CD4-positive, alpha-beta memory T cell (primary cell): Measurements from ENCODE around the gene ELOVL6. TPM values are rescaled to one million over a fixed set of nuclear protein-coding genes. Genes with fewer than 3 reads are reported as not detected.
A peak's percentile ranks its signal among the peaks of the same experiment; 100 is the strongest.

Experiments
- CTCF ChIA-PET: fragments of 350-600 bp; sonication (Branson Sonifier 250); formaldehyde crosslinking; loops from one replicate; lab custom pipeline; 2021; ENCODE audit warnings: inconsistent platforms; ENCODE audit not compliant: partially characterized antibody; lab: Charles Lee
- POLR2A ChIA-PET: fragments of 350-600 bp; sonication (Branson Sonifier 250); formaldehyde crosslinking; loops from one replicate; lab custom pipeline; 2021; ENCODE audit not compliant: partially characterized antibody; lab: Charles Lee
- DNase-seq, 5 donors: peaks; one replicate each; pipeline versions ENCODE4 v3.0.0 to v3.0.0-alpha.2; 2020 to 2022; ENCODE audit warnings: mixed read lengths in 1 of 5
- H3K27ac ChIP-seq: one replicate; pipeline ENCODE4 v1.7.0; 2013; ENCODE audit warnings: low read depth, low read length
- H3K27me3 ChIP-seq: 2 replicates; pipeline ENCODE4 v1.7.0; 2013; ENCODE audit warnings: mild to moderate bottlenecking, low read length, moderate library complexity; ENCODE audit not compliant: insufficient read depth
- H3K36me3 ChIP-seq: 2 replicates; pipeline ENCODE4 v1.7.0; 2013; ENCODE audit warnings: mild to moderate bottlenecking, low read length, moderate library complexity; ENCODE audit not compliant: insufficient read depth
- H3K4me1 ChIP-seq: 2 replicates; pipeline ENCODE4 v1.7.0; 2013; ENCODE audit warnings: mild to moderate bottlenecking, low read length, moderate library complexity; ENCODE audit not compliant: insufficient read depth
- H3K4me3 ChIP-seq, 2 donors: one replicate each; pipeline ENCODE4 v1.7.0; 2013; ENCODE audit warnings: low read length in 2 of 2, mild to moderate bottlenecking in 1 of 2
- H3K9me3 ChIP-seq, 2 donors: one replicate each; pipeline ENCODE4 v1.7.0; 2013; ENCODE audit warnings: low read length in 2 of 2, control low read depth in 1 of 2; ENCODE audit not compliant: control insufficient read depth in 1 of 2
- H3K27ac Mint-ChIP-seq, 7 donors: one replicate each; pipeline ENCODE4 v1.8.0; 2020 to 2021; ENCODE audit warnings: mixed read lengths in 7 of 7, mild to moderate bottlenecking in 6 of 7, inconsistent platforms in 3 of 7, moderate library complexity in 3 of 7
- H3K27me3 Mint-ChIP-seq, 2 donors: one replicate each; pipeline ENCODE4 v1.8.0; 2020 to 2021; ENCODE audit warnings: mixed read lengths in 2 of 2
- H3K36me3 Mint-ChIP-seq, 2 donors: one replicate each; pipeline ENCODE4 v1.8.0; 2020 to 2021; ENCODE audit warnings: mixed read lengths in 2 of 2, inconsistent platforms in 1 of 2, mild to moderate bottlenecking in 1 of 2
- H3K4me1 Mint-ChIP-seq, 4 donors: one replicate each; pipeline ENCODE4 v1.8.0; 2020 to 2021; ENCODE audit warnings: mixed read lengths in 4 of 4, mild to moderate bottlenecking in 1 of 4
- H3K4me3 Mint-ChIP-seq, 8 donors: one replicate each; pipeline ENCODE4 v1.8.0; 2020 to 2021; ENCODE audit warnings: mixed read lengths in 8 of 8, mild to moderate bottlenecking in 7 of 8, moderate library complexity in 6 of 8, inconsistent platforms in 3 of 8
- H3K9me3 Mint-ChIP-seq, 8 donors: one replicate each; pipeline ENCODE4 v1.8.0; 2020 to 2021; ENCODE audit warnings: mixed read lengths in 8 of 8, mild to moderate bottlenecking in 5 of 8, inconsistent platforms in 3 of 8, moderate library complexity in 1 of 8
- intact Hi-C: fragments of 100-400 bp; cut with micrococcal nuclease; formaldehyde crosslinking; loops from one replicate; pipeline ENCODE4 v1.15.1; 2023
- polyA plus RNA-seq, 2 donors: library from polyadenylated mRNA; unstranded; fragments of 300-500 nt; fragmentation: Illumina TruSeq; gene quantifications; one replicate each; pipeline ENCODE4 v1.2.3, GENCODE V29; 2021
- total RNA-seq, 2 experiments: library from RNA; stranded (reverse); gene quantifications; one replicate each; pipeline ENCODE4 v1.2.3, GENCODE V29; 2021

The ELOVL6 gene
- total and polyA plus RNA-seq, 4 experiments from 2014 or later: 1.1 to 3.4 (median 2.3) TPM

- intact Hi-C loops: no loop called here
- Mint-ChIP-seq H3K9me3 (no peaks in the 10 kb centered on the region), H3K4me3 (peak overlapping the region in 3 of 8 donors; percentile 8 to 36 (median 31)), H3K36me3 (no peaks in the 10 kb centered on the region), H3K27ac (peak overlapping the region in 5 of 7 donors; percentile 4 to 86 (median 54)), H3K27me3 (no peaks in the 10 kb centered on the region), H3K4me1 (peaks cover 24 to 37% (median 31%) of the 10 kb centered on the region in 4 donors)
- CTCF ChIA-PET: interaction anchor here (1.2 to 3.2 kb wide), 2 partner anchors 11 to 136 kb away, joined by 3 to 26 read pairs; no protein-coding TSS in a partner anchor
- Histone ChIP-seq H3K36me3 (no peaks in the 10 kb centered on the region), H3K27me3 (no peaks in the 10 kb centered on the region), H3K9me3 (no peaks in the 10 kb centered on the region), H3K4me3 (no peak overlapping the region), H3K27ac (no peak overlapping the region), H3K4me1 (peaks cover 28% of the 10 kb centered on the region)
- POLR2A ChIA-PET: interaction anchor here (0.6 kb wide), 1 partner anchor 18 kb away, joined by 3 read pairs; no protein-coding TSS in a partner anchor
- DNase-seq: no peak
These were observed 137.3 kb downstream of the ELOVL6 start for GRCh38 chr4:110061076-110061475.

GRCh38 chr4:110059556-110060191, 138.7 kb downstream of the ELOVL6 start:
- peak overlapping the region; percentile 38 to 91 (median 69) for H3K27ac Mint-ChIP-seq
- H3K27ac ChIP-seq: no peak overlapping the region
- peaks cover 28% of the 10 kb centered on the region for H3K4me1 ChIP-seq
- H3K4me1 Mint-ChIP-seq: peaks cover 28 to 44% (median 36%) of the 10 kb centered on the region in 4 donors
- H3K9me3 Mint-ChIP-seq: no peaks in the 10 kb centered on the region
- CTCF ChIA-PET: interaction anchor here (0.7 to 3.2 kb wide), 5 partner anchors 9 to 152 kb away, joined by 3 to 26 read pairs (median 5); no protein-coding TSS in a partner anchor
- H3K4me3 Mint-ChIP-seq: peak overlapping the region; percentile 51 to 82 (median 80)
- H3K27me3 Mint-ChIP-seq: no peaks in the 10 kb centered on the region
- peak in 4 of 5 donors; percentile 20 to 45 (median 34) for DNase-seq
- H3K9me3 ChIP-seq: no peaks in the 10 kb centered on the region
- H3K36me3 ChIP-seq: no peaks in the 10 kb centered on the region
- H3K4me3 ChIP-seq: peak overlapping the region in 1 of 2 donors; percentile 38
- no peaks in the 10 kb centered on the region for H3K27me3 ChIP-seq
- intact Hi-C loops: no loop called here
- POLR2A ChIA-PET: interaction anchor here (1.7 kb wide), 1 partner anchor 137 kb away, joined by 10 read pairs; no protein-coding TSS in a partner anchor
- H3K36me3 Mint-ChIP-seq: no peaks in the 10 kb centered on the region

- Mint-ChIP-seq H3K9me3 (no peaks in the 10 kb centered on the region), H3K27ac (peak overlapping the region in 5 of 7 donors; percentile 32 to 91 (median 54)), H3K4me1 (peaks cover 28 to 44% (median 36%) of the 10 kb centered on the region in 4 donors), H3K27me3 (no peaks in the 10 kb centered on the region), H3K4me3 (peak overlapping the region in 4 of 8 donors; percentile 79 to 81 (median 80)), H3K36me3 (no peaks in the 10 kb centered on the region)
- Histone ChIP-seq H3K27ac (no peak overlapping the region), H3K4me3 (peak overlapping the region in 1 of 2 donors; percentile 38), H3K4me1 (peaks cover 28% of the 10 kb centered on the region), H3K9me3 (no peaks in the 10 kb centered on the region), H3K36me3 (no peaks in the 10 kb centered on the region), H3K27me3 (no peaks in the 10 kb centered on the region)
- DNase-seq: no peak
- ChIA-PET CTCF (interaction anchor here (0.7 to 3.2 kb wide), 4 partner anchors 8 to 153 kb away, joined by 3 to 26 read pairs (median 8); no protein-coding TSS in a partner anchor), POLR2A (interaction anchor here (1.7 kb wide), 1 partner anchor 138 kb away, joined by 10 read pairs; no protein-coding TSS in a partner anchor)
- intact Hi-C loops: no loop called here
These were observed 139.7 kb downstream of the ELOVL6 start for GRCh38 chr4:110058677-110059076.

- Histone ChIP-seq H3K27ac (no peak overlapping the region), H3K4me3 (no peak overlapping the region), H3K36me3 (no peaks in the 10 kb centered on the region), H3K4me1 (peaks cover 18% of the 10 kb centered on the region), H3K27me3 (no peaks in the 10 kb centered on the region), H3K9me3 (no peaks in the 10 kb centered on the region)
- intact Hi-C loops: no loop called here
- no peaks in the 10 kb centered on the region for H3K27me3 Mint-ChIP-seq
- DNase-seq: no peak
- H3K27ac Mint-ChIP-seq: peak overlapping the region in 1 of 7 donors; percentile 68
- H3K4me1 Mint-ChIP-seq: peaks cover 19 to 32% (median 25%) of the 10 kb centered on the region in 4 donors
- no peaks in the 10 kb centered on the region for H3K9me3 Mint-ChIP-seq
- peaks cover 0 to 7% of the 10 kb centered on the region in 2 donors for H3K36me3 Mint-ChIP-seq
- no peak overlapping the region for H3K4me3 Mint-ChIP-seq
- CTCF ChIA-PET: interaction anchor here (0.8 to 2.4 kb wide), 6 partner anchors 9 to 157 kb away, joined by 3 to 6 read pairs (median 4); no protein-coding TSS in a partner anchor
- POLR2A ChIA-PET: interaction anchor here (0.5 kb wide), 1 partner anchor 58 kb away, joined by 3 read pairs; no protein-coding TSS in a partner anchor
These were observed 143.2 kb downstream of the ELOVL6 start for GRCh38 chr4:110055158-110055768.

GRCh38 chr4:110049951-110050925, 148.2 kb downstream of the ELOVL6 start:
- H3K9me3 ChIP-seq: no peaks in the 10 kb centered on the region
- Mint-ChIP-seq H3K9me3 (no peaks in the 10 kb centered on the region), H3K27ac (peak overlapping the region in 2 of 7 donors; percentile 25 to 71), H3K27me3 (no peaks in the 10 kb centered on the region), H3K4me1 (peaks cover 0 to 2% (median under 1%) of the 10 kb centered on the region in 4 donors), H3K4me3 (no peak overlapping the region), H3K36me3 (peaks cover 0 to 7% of the 10 kb centered on the region in 2 donors)
- CTCF ChIA-PET: interaction anchor here (0.6 to 8.4 kb wide), 43 partner anchors 10 to 467 kb away, joined by 3 to 179 read pairs (median 5); partner anchors contain the start of gene ELOVL6
- H3K4me3 ChIP-seq: no peak overlapping the region
- H3K4me1 ChIP-seq: no peaks in the 10 kb centered on the region
- intact Hi-C loops: loop anchor here (1.0 kb wide), 3 partner anchors 147 to 461 kb away; no protein-coding TSS in a partner anchor
- no peaks in the 10 kb centered on the region for H3K36me3 ChIP-seq
- no peak overlapping the region for H3K27ac ChIP-seq
- POLR2A ChIA-PET: interaction anchor here (0.6 to 1.5 kb wide), 3 partner anchors 52 to 163 kb away, joined by 3 to 4 read pairs (median 3); no protein-coding TSS in a partner anchor
- peak; percentile 36 to 60 (median 50) for DNase-seq
- no peaks in the 10 kb centered on the region for H3K27me3 ChIP-seq

- intact Hi-C loops: no loop called here
- POLR2A ChIA-PET: no interaction called here
- Mint-ChIP-seq H3K4me1 (no peaks in the 10 kb centered on the region), H3K4me3 (no peak overlapping the region), H3K27ac (no peak overlapping the region), H3K27me3 (peaks cover 0 to 7% of the 10 kb centered on the region in 2 donors), H3K9me3 (no peaks in the 10 kb centered on the region), H3K36me3 (peaks cover 0 to 6% of the 10 kb centered on the region in 2 donors)
- Histone ChIP-seq H3K36me3 (no peaks in the 10 kb centered on the region), H3K4me3 (no peak overlapping the region), H3K27ac (no peak overlapping the region), H3K9me3 (no peaks in the 10 kb centered on the region), H3K27me3 (no peaks in the 10 kb centered on the region), H3K4me1 (no peaks in the 10 kb centered on the region)
- CTCF ChIA-PET: interaction anchor here (0.6 to 8.4 kb wide), 9 partner anchors 38 to 472 kb away, joined by 3 to 179 read pairs (median 3); no protein-coding TSS in a partner anchor
- DNase-seq: no peak
These were observed 151.8 kb downstream of the ELOVL6 start for GRCh38 chr4:110046588-110047049.
